Measurements from ENCODE around the gene PCDH11Y. TPM values are rescaled to one million over a fixed set of nuclear protein-coding genes. Genes with fewer than 3 reads are reported as not detected.
"Not testable (repeated sequence)": the region's sequence is repeated elsewhere in the genome, so short reads cannot be mapped to it uniquely, and the experiment has no call there.

The PCDH11Y gene
- not detected in 2 replicates for total RNA-seq (2014; rRNA removed; shearing (Covaris generic))

GRCh38 chrY:5000057-5000456, at the start of gene PCDH11Y:
Gene PCDH11Y, plus strand, starts transcription at chrY:5000296. Its CDS starts 56,804 bp downstream, at chrY:5057100.
- DNase-seq (ENCODE audit: low spot score), result not testable (repeated sequence)

- DNase-seq (ENCODE audit: low spot score), result not testable (repeated sequence)
Observed at GRCh38 chrY:4967894-4968293, 32.2 kb upstream of the PCDH11Y start.

GRCh38 chrY:4991743-4992400, 8.2 kb upstream of the PCDH11Y start:
- peak; percentile 0 for DNase-seq (ENCODE audit: low spot score)

- DNase-seq (ENCODE audit: low spot score), result not testable (repeated sequence)
Observed at GRCh38 chrY:4994892-4995291, 5.2 kb upstream of the PCDH11Y start.

GRCh38 chrY:5002476-5003184, 2.5 kb downstream of the PCDH11Y start:
- DNase-seq (ENCODE audit: low spot score), result not testable (repeated sequence)

GRCh38 chrY:5038972-5039523, 39.0 kb downstream of the PCDH11Y start:
- DNase-seq (ENCODE audit: low spot score), result not testable (repeated sequence)

- DNase-seq (ENCODE audit: low spot score), result not testable (repeated sequence)
Observed at GRCh38 chrY:5083017-5083416, 82.9 kb downstream of the PCDH11Y start.

GRCh38 chrY:5182998-5183397, 182.9 kb downstream of the PCDH11Y start:
- not testable (repeated sequence) for DNase-seq (ENCODE audit: low spot score)

GRCh38 chrY:5215116-5215515, 215.0 kb downstream of the PCDH11Y start:
- not testable (repeated sequence) for DNase-seq (ENCODE audit: low spot score)

- not testable (repeated sequence) for DNase-seq (ENCODE audit: low spot score)
Observed at GRCh38 chrY:5324931-5325330, 324.8 kb downstream of the PCDH11Y start.

GRCh38 chrY:5342220-5342619, 342.1 kb downstream of the PCDH11Y start:
- DNase-seq (ENCODE audit: low spot score), result not testable (repeated sequence)

GRCh38 chrY:5543705-5544104, 543.6 kb downstream of the PCDH11Y start:
- not testable (repeated sequence) for DNase-seq (ENCODE audit: low spot score)

GRCh38 chrY:5638589-5638988, 638.5 kb downstream of the PCDH11Y start:
- not testable (repeated sequence) for DNase-seq (ENCODE audit: low spot score)

GRCh38 chrY:5679265-5679664, 679.2 kb downstream of the PCDH11Y start:
- not testable (repeated sequence) for DNase-seq (ENCODE audit: low spot score)

- not testable (repeated sequence) for DNase-seq (ENCODE audit: low spot score)
Observed at GRCh38 chrY:5708727-5709126, 708.6 kb downstream of the PCDH11Y start.

GRCh38 chrY:5709788-5710381, 709.8 kb downstream of the PCDH11Y start:
- not testable (repeated sequence) for DNase-seq (ENCODE audit: low spot score)

- not testable (repeated sequence) for DNase-seq (ENCODE audit: low spot score)
Observed at GRCh38 chrY:5761403-5761802, 761.3 kb downstream of the PCDH11Y start.

- not testable (repeated sequence) for DNase-seq (ENCODE audit: low spot score)
Observed at GRCh38 chrY:5776485-5776884, 776.4 kb downstream of the PCDH11Y start.
